SU-DHL-6 (cell line): ENCODE data around the gene TLR2.

Source experiments
- H2AFZ ChIP-seq: fragments of 200-600 bp; sonication (generic); 2 replicates; pipeline ENCODE4 v1.6.1; 2014; ENCODE audit warnings: low read depth, mild to moderate bottlenecking, moderate library complexity, mixed read lengths, antibody characterized with exemption, low read length; ENCODE audit not compliant: severe bottlenecking
- H3F3A ChIP-seq: fragments of 200-600 bp; shearing (Covaris generic); 2 replicates; pipeline ENCODE4 v1.6.0; 2016; ENCODE audit warnings: antibody characterized with exemption, mild to moderate bottlenecking; ENCODE audit not compliant: insufficient read depth
- H3K27ac ChIP-seq: fragments of 200-600 bp; sonication (generic); 2 replicates; pipeline ENCODE4 v1.5.1; 2016; ENCODE audit warnings: low read depth, mild to moderate bottlenecking, low read length, moderate library complexity, mixed read lengths
- H3K27me3 ChIP-seq: fragments of 200-600 bp; sonication (generic), shearing (Covaris generic); 2 replicates; pipeline ENCODE4 v1.6.0; 2014; ENCODE audit warnings: mild to moderate bottlenecking, low read length
- H3K36me3 ChIP-seq: fragments of 200-600 bp; sonication (generic); 2 replicates; pipeline ENCODE4 v1.6.1; 2014; ENCODE audit warnings: mild to moderate bottlenecking, low read length, mixed read lengths
- H3K4me2 ChIP-seq: fragments of 300-600, 200-600 bp; shearing (Covaris generic), sonication (generic); 2 replicates; pipeline ENCODE4 v1.6.0; 2014; ENCODE audit warnings: low read length, low read depth, mild to moderate bottlenecking; ENCODE audit not compliant: poor library complexity, severe bottlenecking
- H3K4me3 ChIP-seq: fragments of 200-600 bp; sonication (generic); 2 replicates; pipeline ENCODE4 v1.5.1; 2014; ENCODE audit warnings: antibody characterized with exemption, low read length, mild to moderate bottlenecking, mixed read lengths; ENCODE audit not compliant: insufficient read depth, poor library complexity, severe bottlenecking
- H3K79me2 ChIP-seq: fragments of 200-600 bp; sonication (generic); 2 replicates; pipeline ENCODE4 v1.6.1; 2014; ENCODE audit warnings: mild to moderate bottlenecking, low read length, moderate library complexity; ENCODE audit not compliant: insufficient read depth
- H3K9ac ChIP-seq: fragments of 200-600 bp; sonication (generic); 2 replicates; pipeline ENCODE4 v1.7.0; 2014; ENCODE audit warnings: mild to moderate bottlenecking, low read length
- H3K9me2 ChIP-seq: fragments of 200-600 bp; sonication (generic); replicated peaks from 2 replicates; pipeline ENCODE4 v1.6.1; 2014; ENCODE audit warnings: low read length; ENCODE audit not compliant: insufficient read depth
- H3K9me3 ChIP-seq: fragments of 200-600 bp; sonication (generic); 2 replicates; pipeline ENCODE4 v1.6.1; 2014; ENCODE audit warnings: low read length, mixed read lengths; ENCODE audit not compliant: insufficient read depth
- H4K20me1 ChIP-seq: fragments of 200-600 bp; sonication (generic); 2 replicates; pipeline ENCODE4 v1.6.1; 2014; ENCODE audit warnings: low read depth, mild to moderate bottlenecking, antibody characterized with exemption, low read length, moderate library complexity, mixed read lengths
- CTCF ChIP-seq: fragments of 200-600 bp; sonication (generic); IDR thresholded peaks from one replicate; pipeline ENCODE4 v1.5.1; 2017; ENCODE audit warnings: antibody characterized with exemption, mild to moderate bottlenecking, low read length, moderate library complexity; ENCODE audit not compliant: insufficient read depth, poor library complexity, severe bottlenecking
- EZH2phosphoT487 ChIP-seq: fragments of 200-600 bp; sonication (generic), shearing (Covaris generic); conservative IDR thresholded peaks from 2 replicates; pipeline ENCODE4 v1.6.1; 2018; ENCODE audit warnings: mild to moderate bottlenecking, antibody characterized with exemption, low read length, moderate library complexity, mixed read lengths

TLR2 gene

GRCh38 chr4:153733751-153734448, 49.8 kb downstream of the TLR2 start:
- Histone ChIP-seq H3K9me3 (no peaks in the 10 kb centered on the region), H3K27ac (no peak overlapping the region), H4K20me1 (no peaks in the 10 kb centered on the region), H3K9me2 (no peaks in the 10 kb centered on the region), H3F3A (no peaks in the 10 kb centered on the region), H3K36me3 (no peaks in the 10 kb centered on the region), H3K79me2 (no peaks in the 10 kb centered on the region), H3K9ac (no peak overlapping the region), H2AFZ (no peak overlapping the region), H3K4me2 (no peak overlapping the region), H3K27me3 (no peaks in the 10 kb centered on the region), H3K4me3 (no peak overlapping the region)
- TF ChIP-seq CTCF: no peak
- TF ChIP-seq EZH2phosphoT487: no peak

GRCh38 chr4:153735906-153736461, 51.9 kb downstream of the TLR2 start:
- Histone ChIP-seq H3K36me3 (no peaks in the 10 kb centered on the region), H3F3A (no peaks in the 10 kb centered on the region)

GRCh38 chr4:153741541-153741940, 57.5 kb downstream of the TLR2 start:
- Histone ChIP-seq H3K9me3 (no peaks in the 10 kb centered on the region), H3K4me3 (no peak overlapping the region), H3K27ac (no peak overlapping the region), H3F3A (no peaks in the 10 kb centered on the region), H3K9ac (no peak overlapping the region), H3K9me2 (no peaks in the 10 kb centered on the region), H3K36me3 (no peaks in the 10 kb centered on the region), H4K20me1 (no peaks in the 10 kb centered on the region), H3K79me2 (no peaks in the 10 kb centered on the region), H2AFZ (no peak overlapping the region), H3K27me3 (no peaks in the 10 kb centered on the region), H3K4me2 (no peak overlapping the region)
- TF ChIP-seq EZH2phosphoT487: no peak
- no peak for TF ChIP-seq CTCF

More at GRCh38 chr4:153735906-153736461, 51.9 kb downstream of the TLR2 start:
- no peak overlapping the region for H3K4me2 ChIP-seq
- no peak overlapping the region for H3K27ac ChIP-seq
- H3K4me3 ChIP-seq: no peak overlapping the region
- H3K79me2 ChIP-seq: no peaks in the 10 kb centered on the region
- no peaks in the 10 kb centered on the region for H4K20me1 ChIP-seq
- no peaks in the 10 kb centered on the region for H3K9me3 ChIP-seq
- no peaks in the 10 kb centered on the region for H3K9me2 ChIP-seq
- H3K9ac ChIP-seq: no peak overlapping the region
- H3K27me3 ChIP-seq: no peaks in the 10 kb centered on the region
- TF ChIP-seq EZH2phosphoT487 (no peak), CTCF (no peak)
- H2AFZ ChIP-seq: no peak overlapping the region
